Fibroblast of pulmonary artery (primary cell): ENCODE measurements around the gene RBM33.

Experiments used
- DNase-seq: peaks from one replicate; pipeline ENCODE4 v3.0.0-alpha.2; 2010; ENCODE audit warnings: low read depth
- H3K4me3 ChIP-seq: replicated peaks from 2 replicates; pipeline ENCODE4 v1.5.1; 2011; ENCODE audit warnings: low read depth, mild to moderate bottlenecking, control low read depth, low read length, moderate library complexity
- TF ChIP-seq, protein P1 (sequence below): IDR thresholded peaks from 2 replicates; pipeline ENCODE4 v1.5.1; 2011; ENCODE audit warnings: mild to moderate bottlenecking, control low read depth, low read length, inconsistent platforms; ENCODE audit errors: missing control alignments

Gene RBM33, protein sequence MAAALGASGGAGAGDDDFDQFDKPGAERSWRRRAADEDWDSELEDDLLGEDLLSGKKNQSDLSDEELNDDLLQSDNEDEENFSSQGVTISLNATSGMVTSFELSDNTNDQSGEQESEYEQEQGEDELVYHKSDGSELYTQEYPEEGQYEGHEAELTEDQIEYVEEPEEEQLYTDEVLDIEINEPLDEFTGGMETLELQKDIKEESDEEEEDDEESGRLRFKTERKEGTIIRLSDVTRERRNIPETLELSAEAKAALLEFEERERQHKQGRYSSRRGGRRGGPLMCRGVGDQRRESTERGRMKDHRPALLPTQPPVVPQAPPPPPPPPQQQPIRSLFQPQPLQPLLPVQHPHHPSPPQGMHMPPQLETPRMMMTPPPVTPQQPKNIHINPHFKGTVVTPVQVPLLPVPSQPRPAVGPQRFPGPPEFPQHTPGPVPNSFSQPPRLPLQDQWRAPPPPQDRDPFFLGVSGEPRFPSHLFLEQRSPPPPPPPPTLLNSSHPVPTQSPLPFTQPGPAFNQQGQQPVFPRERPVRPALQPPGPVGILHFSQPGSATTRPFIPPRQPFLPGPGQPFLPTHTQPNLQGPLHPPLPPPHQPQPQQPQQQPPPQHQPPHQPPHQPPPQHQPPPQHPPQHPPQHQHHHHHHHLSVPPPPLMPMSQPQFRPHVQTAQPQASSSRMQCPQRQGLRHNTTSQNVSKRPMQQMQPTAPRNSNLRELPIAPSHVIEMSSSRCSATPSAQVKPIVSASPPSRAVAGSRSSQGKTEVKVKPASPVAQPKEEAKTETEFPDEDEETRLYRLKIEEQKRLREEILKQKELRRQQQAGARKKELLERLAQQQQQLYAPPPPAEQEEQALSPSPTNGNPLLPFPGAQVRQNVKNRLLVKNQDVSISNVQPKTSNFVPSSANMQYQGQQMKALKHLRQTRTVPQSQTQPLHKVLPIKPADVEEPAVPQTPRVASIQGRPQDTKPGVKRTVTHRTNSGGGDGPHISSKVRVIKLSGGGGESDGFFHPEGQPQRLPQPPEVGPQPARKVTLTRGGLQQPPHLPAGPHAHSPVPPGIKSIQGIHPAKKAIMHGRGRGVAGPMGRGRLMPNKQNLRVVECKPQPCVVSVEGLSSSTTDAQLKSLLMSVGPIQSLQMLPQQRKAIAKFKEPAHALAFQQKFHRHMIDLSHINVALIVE

DNA sequence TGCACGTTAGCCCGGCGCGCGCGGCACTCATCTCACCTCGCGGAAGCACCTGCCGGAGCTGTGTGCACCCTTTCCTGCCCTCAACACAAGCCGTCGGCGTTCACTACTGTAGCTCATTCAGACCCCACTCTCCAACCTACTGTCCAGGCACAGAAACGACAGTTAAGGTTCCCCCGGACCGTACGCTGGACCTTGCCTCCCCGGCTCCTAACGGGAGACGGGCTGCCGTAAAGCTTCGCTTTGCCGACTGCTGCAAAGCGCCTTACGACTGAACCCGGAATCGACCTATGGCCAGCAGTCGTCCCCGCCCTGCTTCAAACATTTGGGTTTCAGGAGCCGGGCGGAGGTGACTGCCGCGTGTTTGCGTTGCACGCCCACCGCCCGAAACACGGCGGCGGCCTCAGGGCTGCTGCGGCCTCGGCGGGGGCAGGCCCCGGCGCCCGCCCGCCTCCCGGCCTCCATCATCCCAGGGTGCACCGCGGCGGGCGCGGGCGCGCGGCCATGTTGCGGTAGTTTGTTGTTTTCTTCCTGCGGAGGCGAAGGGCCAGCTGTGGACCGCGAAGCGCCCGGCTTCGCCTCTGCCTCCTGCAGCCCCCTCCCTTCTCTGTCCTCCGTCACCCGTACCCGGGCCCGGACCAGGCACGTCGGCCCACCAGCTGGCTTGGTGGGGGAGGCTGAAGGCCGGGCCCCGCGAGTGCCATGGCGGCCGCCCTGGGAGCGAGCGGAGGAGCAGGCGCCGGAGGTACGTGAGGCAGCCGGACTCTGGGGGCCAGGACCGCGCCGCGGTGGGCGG lies at the start of gene RBM33:
Gene RBM33, plus strand, starts transcription at position 484 of the 793 bp plus-strand sequence. Its CDS starts 216 bp downstream, at position 700.
- DNase-seq: peak; percentile 87
- H3K4me3 ChIP-seq: peak within 1 kb of the TSS; percentile 99
- TF ChIP-seq, protein P1, sequence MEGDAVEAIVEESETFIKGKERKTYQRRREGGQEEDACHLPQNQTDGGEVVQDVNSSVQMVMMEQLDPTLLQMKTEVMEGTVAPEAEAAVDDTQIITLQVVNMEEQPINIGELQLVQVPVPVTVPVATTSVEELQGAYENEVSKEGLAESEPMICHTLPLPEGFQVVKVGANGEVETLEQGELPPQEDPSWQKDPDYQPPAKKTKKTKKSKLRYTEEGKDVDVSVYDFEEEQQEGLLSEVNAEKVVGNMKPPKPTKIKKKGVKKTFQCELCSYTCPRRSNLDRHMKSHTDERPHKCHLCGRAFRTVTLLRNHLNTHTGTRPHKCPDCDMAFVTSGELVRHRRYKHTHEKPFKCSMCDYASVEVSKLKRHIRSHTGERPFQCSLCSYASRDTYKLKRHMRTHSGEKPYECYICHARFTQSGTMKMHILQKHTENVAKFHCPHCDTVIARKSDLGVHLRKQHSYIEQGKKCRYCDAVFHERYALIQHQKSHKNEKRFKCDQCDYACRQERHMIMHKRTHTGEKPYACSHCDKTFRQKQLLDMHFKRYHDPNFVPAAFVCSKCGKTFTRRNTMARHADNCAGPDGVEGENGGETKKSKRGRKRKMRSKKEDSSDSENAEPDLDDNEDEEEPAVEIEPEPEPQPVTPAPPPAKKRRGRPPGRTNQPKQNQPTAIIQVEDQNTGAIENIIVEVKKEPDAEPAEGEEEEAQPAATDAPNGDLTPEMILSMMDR: no peak

DNA sequence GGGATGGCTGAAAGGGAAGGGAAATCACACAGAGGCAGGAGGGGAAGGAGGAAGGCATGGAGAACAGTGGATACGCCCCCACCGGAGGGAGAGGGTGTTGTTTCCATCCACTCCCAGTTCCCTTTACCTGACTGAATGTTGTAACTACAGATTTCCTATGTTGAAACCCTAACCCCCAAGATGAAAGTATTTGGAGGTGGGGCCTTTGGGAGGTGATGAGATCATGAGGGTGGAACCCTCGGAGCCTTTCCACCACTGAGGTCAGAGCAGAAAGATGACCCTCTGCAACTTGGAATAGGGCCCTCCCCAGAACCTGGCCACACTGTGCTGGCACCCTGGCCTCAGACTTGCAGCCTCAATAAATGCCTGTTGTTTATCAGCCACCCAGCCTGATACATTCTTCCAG lies 49.5 kb upstream of the RBM33 start:
- no peak for DNase-seq
- TF ChIP-seq, protein P1: no peak
- no peak overlapping the region for H3K4me3 ChIP-seq

DNA sequence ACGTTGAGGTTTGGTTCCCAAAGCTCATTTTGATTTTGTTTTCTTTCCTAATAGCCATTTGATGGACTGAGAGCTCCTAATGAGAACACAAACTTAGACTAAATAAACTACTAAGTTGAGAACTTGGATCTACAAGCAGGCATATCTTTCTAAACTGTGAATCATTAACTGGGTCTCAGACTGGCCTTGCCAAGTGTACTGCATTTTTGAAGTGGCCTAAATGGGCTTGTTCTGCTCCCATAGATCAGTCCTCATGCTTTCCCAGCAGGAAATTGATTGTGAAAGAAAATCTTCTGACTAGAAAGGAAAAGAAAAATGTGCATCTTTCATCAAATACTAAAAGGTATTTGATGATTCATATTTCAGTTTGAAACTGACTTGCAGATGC lies 46.7 kb upstream of the RBM33 start:
- peak; percentile 9 for DNase-seq
- TF ChIP-seq, protein P1: no peak
- H3K4me3 ChIP-seq: no peak overlapping the region

DNA sequence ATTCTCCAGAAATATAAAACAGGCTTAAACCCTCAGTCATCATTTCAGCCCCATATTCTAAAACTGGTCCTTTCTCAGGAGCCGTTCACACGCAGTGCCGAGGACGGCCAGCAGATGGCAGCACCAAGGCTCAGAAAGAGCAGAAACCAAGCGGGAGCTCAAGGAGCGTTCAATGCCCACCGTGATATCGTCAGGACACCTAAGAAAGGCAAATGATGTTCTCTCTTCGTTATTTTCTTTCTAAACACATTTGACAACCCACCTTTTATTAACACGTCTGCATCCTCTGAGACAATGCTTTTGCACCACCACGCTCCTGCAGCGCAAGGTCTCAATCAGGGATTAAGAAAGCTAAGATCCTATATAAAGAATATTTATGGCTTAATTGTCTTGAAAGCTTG lies 45.7 kb upstream of the RBM33 start:
- TF ChIP-seq, protein P1: no peak
- no peak overlapping the region for H3K4me3 ChIP-seq
- peak; percentile 80 for DNase-seq

DNA sequence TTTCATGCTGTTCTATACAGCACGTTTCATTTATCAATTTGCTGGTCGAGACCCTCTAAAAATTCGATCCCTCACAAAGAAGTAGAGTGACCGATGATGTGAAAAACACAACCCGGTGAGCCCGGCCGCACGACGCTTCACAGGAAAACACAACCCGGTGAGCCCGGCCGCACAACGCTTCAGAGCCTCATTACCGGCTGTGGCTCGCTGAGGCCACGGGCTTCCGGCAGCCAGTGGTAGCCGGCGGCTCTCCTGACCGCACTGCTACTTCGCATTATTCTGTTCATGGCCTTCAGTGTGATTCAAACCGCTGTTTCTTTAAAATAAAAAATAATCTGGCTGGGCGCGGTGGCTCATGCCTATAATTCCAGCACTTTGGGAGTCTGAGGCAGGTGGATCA lies 42.3 kb upstream of the RBM33 start:
- H3K4me3 ChIP-seq: no peak overlapping the region
- TF ChIP-seq, protein P1: no peak
- DNase-seq: no peak

DNA sequence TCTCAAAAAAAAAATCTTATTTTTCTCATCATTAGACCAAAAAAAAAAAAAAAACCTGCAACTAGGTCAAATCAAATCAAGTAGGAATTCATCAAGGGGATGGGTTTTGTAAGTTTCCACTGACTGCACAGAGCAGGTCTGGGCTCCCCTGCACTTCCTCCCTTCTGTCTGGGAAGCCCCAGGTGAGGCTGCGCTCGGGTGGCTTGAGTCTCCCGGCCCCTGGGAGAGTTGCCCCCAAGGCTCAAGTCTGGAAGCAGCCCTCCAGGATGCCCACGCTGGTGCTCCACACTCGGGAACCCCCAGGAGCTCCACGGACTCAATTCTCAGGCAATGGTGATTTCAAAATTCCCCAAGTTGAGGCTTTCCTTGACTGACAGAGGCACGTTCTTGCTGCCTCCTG lies 41.7 kb upstream of the RBM33 start:
- TF ChIP-seq, protein P1: no peak
- no peak overlapping the region for H3K4me3 ChIP-seq
- no peak for DNase-seq
